HG03060 (cell line): ENCODE data around the gene JADE3.

ENCODE experiments used
- ATAC-seq: cut with Tn5 transposase; IDR thresholded peaks from one replicate; pipeline ENCODE4 v1.9.1; 2021; ENCODE audit warnings: low read depth, moderate number of reproducible peaks; ENCODE audit not compliant: unreplicated experiment

Gene JADE3

DNA sequence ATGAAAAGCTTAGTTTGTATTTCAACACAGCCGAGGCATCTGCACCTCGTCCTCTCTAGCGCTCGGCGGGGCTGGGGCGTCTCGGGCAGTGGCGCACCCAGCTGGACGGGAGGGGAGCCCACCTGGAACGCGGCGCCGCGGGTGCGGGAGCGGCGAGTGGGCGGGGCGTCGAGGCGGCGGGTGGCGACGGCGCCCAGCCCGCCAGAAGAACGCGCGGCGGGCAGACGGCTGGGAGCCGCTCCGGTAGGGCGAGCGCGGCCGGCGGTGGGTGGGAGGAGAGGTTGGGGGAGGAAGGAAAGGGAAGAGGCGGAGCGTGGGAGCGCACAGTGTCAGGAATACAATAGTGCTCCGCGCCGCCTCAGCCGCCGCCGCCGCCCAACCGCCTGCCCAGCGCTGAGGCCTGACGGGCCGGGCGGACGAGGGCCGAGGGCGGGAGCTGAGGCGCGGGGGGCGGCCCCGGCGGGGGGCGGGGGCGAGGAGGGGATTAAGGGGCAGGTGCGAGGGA is at the start of gene JADE3:
Gene JADE3 (plus strand): TSS at position 324 of the 505 bp plus-strand sequence. CDS start 72,474 bp downstream, outside the sequence.
- ATAC-seq = no peak

GRCh38 chrX:46863072-46863471 is 49.1 kb upstream of the JADE3 start:
- no peak for ATAC-seq

GRCh38 chrX:46864606-46865005 is 47.6 kb upstream of the JADE3 start:
- ATAC-seq = no peak

DNA sequence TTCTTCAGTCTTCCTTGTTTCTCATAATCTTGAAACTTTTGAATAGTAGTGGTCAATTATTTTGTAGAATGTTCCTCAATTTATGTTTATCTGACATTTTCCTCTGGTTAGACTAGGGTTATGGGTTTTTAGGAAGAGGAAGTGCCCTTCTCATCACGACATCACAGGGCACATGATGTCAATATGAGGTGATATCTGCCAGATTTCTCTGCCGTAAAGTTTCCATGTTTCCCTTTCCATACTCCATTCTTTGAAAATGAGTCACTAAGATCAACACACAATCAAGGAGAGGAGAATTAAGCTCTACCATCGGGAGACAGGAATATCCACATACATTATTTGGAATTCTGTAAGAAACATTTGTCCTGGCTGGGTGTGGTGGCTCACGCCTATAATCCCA is 46.9 kb upstream of the JADE3 start:
- no peak for ATAC-seq

DNA sequence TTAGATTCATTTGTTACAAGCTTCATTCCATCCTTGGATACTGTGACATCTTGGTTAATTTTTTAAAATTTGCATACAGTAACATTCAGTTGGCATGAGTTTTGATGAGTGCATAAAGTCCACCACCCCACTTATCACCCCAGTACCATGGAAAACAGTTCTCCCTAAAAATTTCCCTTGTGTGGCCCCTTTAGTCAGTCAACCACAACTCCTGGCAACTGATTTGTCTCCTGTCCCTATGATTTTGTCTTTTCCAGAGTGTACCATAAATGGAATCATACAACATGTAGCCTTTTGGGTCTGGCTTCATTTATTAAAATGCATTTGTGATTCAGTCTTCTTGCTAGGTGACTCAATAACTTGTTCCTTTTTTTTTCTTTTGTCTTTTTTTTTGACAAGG is 45.5 kb upstream of the JADE3 start:
- ATAC-seq = no peak

- ATAC-seq = no peak
Measured at GRCh38 chrX:46873746-46874145, 38.5 kb upstream of the JADE3 start.

DNA sequence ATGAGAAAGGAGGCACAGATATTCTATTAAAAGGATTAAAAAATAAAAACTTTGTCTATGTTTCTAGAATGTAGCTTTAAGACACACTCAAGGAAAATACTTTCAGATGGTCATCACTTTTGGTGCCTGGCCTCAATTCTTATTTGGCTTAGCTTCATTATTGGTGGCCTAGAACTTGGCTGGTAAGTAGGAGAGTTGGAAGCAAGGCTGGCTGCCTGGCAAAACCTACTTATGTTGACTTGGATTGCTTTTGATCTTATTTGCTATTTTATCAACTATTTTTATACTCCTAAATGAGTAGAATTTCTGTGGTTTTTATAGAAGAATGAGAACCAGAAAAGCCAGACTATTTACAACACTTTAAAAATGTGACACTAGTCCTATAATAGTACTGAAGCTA is 35.3 kb upstream of the JADE3 start:
- ATAC-seq = no peak

- ATAC-seq = no peak
Measured at GRCh38 chrX:46882266-46882665, 30.0 kb upstream of the JADE3 start.

GRCh38 chrX:46884799-46885198 is 27.4 kb upstream of the JADE3 start:
- no peak for ATAC-seq

DNA sequence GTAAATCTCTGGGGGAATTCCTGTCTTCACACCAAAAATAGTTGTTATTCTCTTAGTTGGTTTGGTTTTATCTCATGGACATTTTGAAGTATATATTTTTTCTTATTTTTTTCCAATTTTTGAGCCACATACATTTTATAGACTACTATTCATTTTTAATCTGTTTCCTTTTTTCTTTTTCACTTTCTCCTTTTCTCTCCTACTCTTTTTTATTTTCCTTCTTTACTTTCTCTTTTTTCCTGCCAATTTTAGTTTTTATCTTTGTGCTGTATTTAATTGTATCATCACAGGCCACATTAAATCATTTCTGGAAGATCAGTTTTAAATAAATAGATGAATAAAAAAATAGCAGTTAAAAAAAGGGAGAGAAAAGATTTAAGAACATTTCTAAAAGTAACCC is 14.0 kb upstream of the JADE3 start:
- ATAC-seq = no peak

DNA sequence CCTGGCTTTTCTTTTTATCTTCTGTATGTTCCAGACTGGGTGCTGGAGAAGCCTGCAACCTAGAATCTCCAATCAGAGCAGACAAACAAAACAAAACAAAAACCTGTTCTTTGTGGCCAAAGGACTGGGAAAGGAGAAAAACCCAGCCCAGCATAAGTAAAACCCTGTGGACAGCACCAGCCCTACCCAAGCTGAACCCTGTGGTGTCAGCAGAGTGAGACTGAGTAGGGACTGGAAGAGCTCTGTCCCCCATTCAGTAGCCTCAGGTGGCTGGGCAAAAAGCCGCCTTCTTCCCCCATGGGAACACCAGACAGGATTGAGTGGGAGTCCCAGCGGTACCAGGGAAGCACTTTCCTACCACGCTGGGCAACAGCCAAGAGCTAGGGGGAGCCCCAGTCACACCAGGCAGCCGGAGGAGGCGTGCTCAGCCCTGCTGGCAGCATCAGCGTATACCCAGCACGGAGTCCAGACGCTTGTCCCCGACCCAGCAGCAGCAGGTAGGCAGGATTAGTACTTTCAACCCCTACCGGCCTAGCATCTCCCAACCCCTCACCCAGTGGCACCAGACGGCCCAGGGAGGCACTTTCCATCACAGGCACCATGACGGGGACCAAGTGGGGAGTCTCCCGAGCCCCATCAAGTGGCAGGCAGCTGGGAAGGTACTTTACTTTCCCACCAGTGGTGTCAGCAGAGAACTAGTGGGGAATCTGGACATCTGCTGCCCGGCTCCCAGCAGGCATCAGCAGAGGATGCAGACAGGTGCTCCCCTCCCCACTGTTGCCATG is 8.6 kb upstream of the JADE3 start:
- no peak for ATAC-seq

GRCh38 chrX:46904626-46905025 is 7.6 kb upstream of the JADE3 start:
- ATAC-seq = no peak

- ATAC-seq = no peak
Measured at GRCh38 chrX:46910415-46910814, 1.8 kb upstream of the JADE3 start.

DNA sequence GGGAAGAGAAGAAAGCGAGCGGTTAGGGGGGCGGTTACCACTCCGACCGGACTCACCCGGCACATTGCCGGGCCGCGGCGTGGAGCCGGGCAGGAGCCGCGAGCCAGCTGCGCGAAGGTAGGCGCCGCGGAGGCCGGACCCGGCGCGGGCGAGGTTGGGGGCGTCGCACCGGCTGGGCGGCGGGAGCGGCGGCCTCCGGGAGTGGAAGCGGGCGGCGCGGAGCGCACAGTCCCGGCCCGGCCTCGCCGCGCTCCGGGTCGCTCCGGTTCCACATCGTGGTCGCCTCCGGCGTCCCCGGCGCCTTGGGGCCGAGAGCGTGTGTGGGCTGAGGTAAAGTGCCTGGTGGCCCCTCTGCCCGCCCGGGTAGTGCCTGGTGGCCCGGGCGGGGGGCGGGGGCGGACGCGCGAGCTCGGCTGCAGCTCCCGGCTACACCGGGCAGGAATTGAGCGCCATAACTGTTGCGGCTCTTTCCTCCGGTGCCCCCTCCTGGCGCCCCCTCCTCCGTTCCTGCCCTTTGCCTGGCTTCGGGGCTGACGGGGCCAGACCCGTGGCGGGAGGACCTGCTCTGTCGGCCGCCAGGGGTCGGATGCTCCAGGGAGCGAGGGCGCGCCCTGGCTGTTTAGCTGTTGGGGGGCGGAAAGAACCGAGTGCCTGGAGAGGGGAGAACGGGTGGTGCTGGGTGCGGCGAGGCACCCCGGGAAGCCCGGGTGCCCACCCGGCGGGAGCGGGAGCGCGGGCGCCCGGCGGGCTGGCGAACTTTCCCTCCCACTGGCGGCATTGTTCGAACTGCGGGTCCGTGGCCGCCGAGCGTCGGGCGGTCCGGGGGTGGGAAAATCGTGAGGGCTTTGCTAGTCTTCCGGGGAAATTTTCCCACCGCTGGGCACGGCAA is 626 bp downstream of the JADE3 start:
- ATAC-seq = no peak

DNA sequence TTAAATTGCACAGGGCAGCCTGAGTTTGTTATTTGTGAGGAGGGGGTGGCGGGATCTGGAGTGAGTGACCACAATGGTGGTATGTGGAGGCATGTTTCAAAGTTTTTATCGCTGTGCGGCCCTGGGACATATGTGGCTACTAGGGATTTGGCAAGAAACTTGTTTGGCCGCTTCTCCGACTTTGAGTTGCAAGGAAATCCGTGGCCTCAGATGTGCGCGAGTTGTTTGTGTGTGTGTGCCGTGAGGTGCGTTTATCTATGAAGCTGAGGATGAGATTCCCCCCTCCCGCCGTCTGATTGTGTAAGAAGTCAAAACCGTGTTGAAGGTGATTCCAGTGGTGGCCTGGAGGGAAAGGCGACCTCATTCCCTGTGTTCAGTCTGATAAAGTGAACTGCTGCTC is 1.4 kb downstream of the JADE3 start:
- no peak for ATAC-seq

- ATAC-seq = no peak
Measured at GRCh38 chrX:46916273-46916672, 4.1 kb downstream of the JADE3 start.

- no peak for ATAC-seq
Measured at GRCh38 chrX:46917622-46918021, 5.4 kb downstream of the JADE3 start.

GRCh38 chrX:46918434-46918833 is 6.2 kb downstream of the JADE3 start:
- no peak for ATAC-seq

GRCh38 chrX:46920235-46920634 is 8.0 kb downstream of the JADE3 start:
- ATAC-seq = no peak

GRCh38 chrX:46922611-46923010 is 10.4 kb downstream of the JADE3 start:
- ATAC-seq = no peak

- ATAC-seq = no peak
Measured at GRCh38 chrX:46927718-46928117, 15.5 kb downstream of the JADE3 start.
